HG02798 (cell line): ENCODE data around the gene JUP.
"Not testable (repeated sequence)": the region's sequence is repeated elsewhere in the genome, so short reads cannot be mapped to it uniquely, and the experiment has no call there.

ENCODE experiments used
- ATAC-seq: cut with Tn5 transposase; IDR thresholded peaks from one replicate; pipeline ENCODE4 v1.9.1; 2021; ENCODE audit warnings: mild to moderate bottlenecking; ENCODE audit not compliant: unreplicated experiment, poor library complexity

The JUP gene

GRCh38 chr17:41782142-41782541, 4.4 kb downstream of the JUP start:
- ATAC-seq: no peak

GRCh38 chr17:41781404-41782110, 5.0 kb downstream of the JUP start:
- no peak for ATAC-seq

GRCh38 chr17:41779954-41780353, 6.6 kb downstream of the JUP start:
- ATAC-seq: no peak

GRCh38 chr17:41777574-41778188, 8.8 kb downstream of the JUP start:
- no peak for ATAC-seq

- no peak for ATAC-seq
Measured at GRCh38 chr17:41777157-41777573, 9.3 kb downstream of the JUP start.

- ATAC-seq: not testable (repeated sequence)
Measured at GRCh38 chr17:41776262-41776900, 10.1 kb downstream of the JUP start.

- ATAC-seq: no peak
Measured at GRCh38 chr17:41775394-41776226, 10.9 kb downstream of the JUP start.

- no peak for ATAC-seq
Measured at GRCh38 chr17:41773731-41774193, 12.7 kb downstream of the JUP start.

- no peak for ATAC-seq
Measured at GRCh38 chr17:41773190-41773588, 13.3 kb downstream of the JUP start.

- no peak for ATAC-seq
Measured at GRCh38 chr17:41772586-41773189, 13.8 kb downstream of the JUP start.

GRCh38 chr17:41772218-41772585, 14.3 kb downstream of the JUP start:
- ATAC-seq: no peak

- ATAC-seq: no peak
Measured at GRCh38 chr17:41771389-41772206, 14.9 kb downstream of the JUP start.

- ATAC-seq: no peak
Measured at GRCh38 chr17:41769985-41770384, 16.5 kb downstream of the JUP start.

- no peak for ATAC-seq
Measured at GRCh38 chr17:41769346-41769862, 17.1 kb downstream of the JUP start.

GRCh38 chr17:41768682-41769288, 17.7 kb downstream of the JUP start:
- no peak for ATAC-seq

GRCh38 chr17:41767324-41768042, 19.0 kb downstream of the JUP start:
- no peak for ATAC-seq

GRCh38 chr17:41766135-41766534, 20.4 kb downstream of the JUP start:
- no peak for ATAC-seq

- no peak for ATAC-seq
Measured at GRCh38 chr17:41763327-41763726, 23.2 kb downstream of the JUP start.
